H9 (cell line): ENCODE results near the gene VPS13C. TPM values are rescaled to one million over a fixed set of nuclear protein-coding genes. Genes with fewer than 3 reads are reported as not detected.

Source experiments
- DNase-seq: peaks from one replicate; pipeline ENCODE4 v3.0.0-alpha.2; 2017
- H2AFZ ChIP-seq: one replicate; pipeline ENCODE4 v1.6.1; 2013; ENCODE audit warnings: mild to moderate bottlenecking, low read length, control low read depth, moderate library complexity
- H2AK5ac ChIP-seq: 2 replicates; pipeline ENCODE4 v1.6.1; 2013; ENCODE audit warnings: low read length, control low read depth, mixed read lengths; ENCODE audit not compliant: insufficient read length
- H2BK120ac ChIP-seq: one replicate; pipeline ENCODE4 v1.6.1; 2013; ENCODE audit warnings: low read depth, mild to moderate bottlenecking, low read length, control low read depth, inconsistent platforms; ENCODE audit not compliant: poor library complexity, severe bottlenecking
- H2BK12ac ChIP-seq: 2 replicates; pipeline ENCODE4 v1.6.1; 2013; ENCODE audit warnings: low read length, control low read depth, mixed read lengths, low read depth; ENCODE audit not compliant: insufficient read length
- H2BK15ac ChIP-seq: 2 replicates; pipeline ENCODE4 v1.6.1; 2013; ENCODE audit warnings: low read depth, low read length, control low read depth
- H2BK20ac ChIP-seq: one replicate; pipeline ENCODE4 v1.6.1; 2013; ENCODE audit warnings: low read depth, mild to moderate bottlenecking, low read length, control low read depth, inconsistent platforms; ENCODE audit not compliant: poor library complexity, severe bottlenecking
- H2BK5ac ChIP-seq: 2 replicates; pipeline ENCODE4 v1.6.1; 2013; ENCODE audit warnings: low read length, control low read depth, mixed read lengths; ENCODE audit not compliant: insufficient read length
- H3K14ac ChIP-seq: 2 replicates; pipeline ENCODE4 v1.6.1; 2013; ENCODE audit warnings: low read length, control low read depth; ENCODE audit not compliant: insufficient read depth
- H3K18ac ChIP-seq: 2 replicates; pipeline ENCODE4 v1.6.1; 2013; ENCODE audit warnings: low read depth, mild to moderate bottlenecking, mixed read lengths, low read length, control low read depth; ENCODE audit not compliant: insufficient read length
- H3K23ac ChIP-seq: 2 replicates; pipeline ENCODE4 v1.6.1; 2013; ENCODE audit warnings: low read length, control low read depth, mixed read lengths, low read depth; ENCODE audit not compliant: insufficient read length
- H3K23me2 ChIP-seq: 2 replicates; pipeline ENCODE4 v1.6.1; 2013; ENCODE audit warnings: low read depth, mild to moderate bottlenecking, mixed read lengths, low read length, control low read depth; ENCODE audit not compliant: insufficient read length, poor library complexity, severe bottlenecking
- H3K27ac ChIP-seq: 2 replicates; pipeline ENCODE4 v1.5.1; 2013; ENCODE audit warnings: low read length, control low read depth, mixed read lengths, low read depth; ENCODE audit not compliant: insufficient read length
- H3K27me3 ChIP-seq: 2 replicates; pipeline ENCODE4 v1.6.1; 2013; ENCODE audit warnings: low read length, control low read depth, inconsistent platforms; ENCODE audit not compliant: insufficient read depth
- H3K4ac ChIP-seq: 2 replicates; pipeline ENCODE4 v1.6.1; 2013; ENCODE audit warnings: low read depth, mild to moderate bottlenecking, control low read depth, inconsistent platforms, low read length, moderate library complexity
- H3K4me1 ChIP-seq: 2 replicates; pipeline ENCODE4 v1.6.1; 2013; ENCODE audit warnings: low read length, control low read depth, inconsistent platforms; ENCODE audit not compliant: insufficient read depth
- H3K4me2 ChIP-seq: 2 replicates; pipeline ENCODE4 v1.6.1; 2013; ENCODE audit warnings: low read length, control low read depth, mixed read lengths; ENCODE audit not compliant: insufficient read length, insufficient read depth
- H3K56ac ChIP-seq: 2 replicates; pipeline ENCODE4 v1.6.1; 2013; ENCODE audit warnings: low read depth, mild to moderate bottlenecking, mixed read lengths, low read length, control low read depth; ENCODE audit not compliant: insufficient read length
- H3K79me1 ChIP-seq: 2 replicates; pipeline ENCODE4 v1.6.1; 2013; ENCODE audit warnings: low read depth, mild to moderate bottlenecking, moderate library complexity, low read length, control low read depth, inconsistent platforms; ENCODE audit not compliant: insufficient read depth, poor library complexity, severe bottlenecking
- H3K79me2 ChIP-seq: 2 replicates; pipeline ENCODE4 v1.6.1; 2013; ENCODE audit warnings: low read length, control low read depth, inconsistent platforms; ENCODE audit not compliant: insufficient read depth
- H3K9ac ChIP-seq: 2 replicates; pipeline ENCODE4 v1.6.1; 2013; ENCODE audit warnings: low read length, control low read depth, mixed read lengths; ENCODE audit not compliant: insufficient read length; ENCODE audit errors: extremely low read depth
- H3K9me3 ChIP-seq: one replicate; pipeline ENCODE4 v1.6.1; 2013; ENCODE audit warnings: low read depth, low read length, inconsistent platforms; ENCODE audit not compliant: control insufficient read depth
- H3T11ph ChIP-seq: one replicate; pipeline ENCODE4 v1.6.1; 2013; ENCODE audit warnings: mild to moderate bottlenecking, low read length, control low read depth, inconsistent platforms
- H4K20me1 ChIP-seq: one replicate; pipeline ENCODE4 v1.6.1; 2013; ENCODE audit not compliant: control insufficient read depth, insufficient read length, insufficient read depth
- H4K5ac ChIP-seq: 2 replicates; pipeline ENCODE4 v1.6.1; 2013; ENCODE audit warnings: low read depth, mild to moderate bottlenecking, mixed read lengths, low read length, control low read depth; ENCODE audit not compliant: insufficient read length
- H4K8ac ChIP-seq: replicated peaks from 2 replicates; pipeline ENCODE4 v1.6.1; 2013; ENCODE audit warnings: low read length, control low read depth, mixed read lengths, low read depth; ENCODE audit not compliant: insufficient read length
- H4K91ac ChIP-seq: 2 replicates; pipeline ENCODE4 v1.6.1; 2013; ENCODE audit warnings: low read depth, mild to moderate bottlenecking, moderate library complexity, mixed read lengths, low read length, control low read depth; ENCODE audit not compliant: insufficient read length
- H3K27ac Mint-ChIP-seq, 3 experiments: 2 replicates in 2 of 3; 3 replicates in 1 of 3; pipeline ENCODE4 v1.8.0; 2020 to 2021; ENCODE audit warnings: mixed read lengths in 3 of 3, mild to moderate bottlenecking in 1 of 3, moderate library complexity in 1 of 3
- H3K27me3 Mint-ChIP-seq: 2 replicates; pipeline ENCODE4 v1.8.0; 2021; ENCODE audit warnings: low read depth, mild to moderate bottlenecking, moderate library complexity, mixed read lengths
- H3K36me3 Mint-ChIP-seq, 3 experiments: 2 replicates in 2 of 3; 3 replicates in 1 of 3; pipeline ENCODE4 v1.8.0; 2020 to 2021; ENCODE audit warnings: low read depth in 3 of 3, mixed read lengths in 3 of 3; ENCODE audit not compliant: insufficient read depth in 1 of 3
- H3K4me1 Mint-ChIP-seq, 2 experiments: 2 replicates each; pipeline ENCODE4 v1.8.0; 2020; ENCODE audit warnings: mixed read lengths in 2 of 2
- H3K4me3 Mint-ChIP-seq, 2 experiments: 2 replicates in 1 of 2; 3 replicates in 1 of 2; pipeline ENCODE4 v1.8.0; 2020 to 2021; ENCODE audit warnings: mild to moderate bottlenecking in 2 of 2, mixed read lengths in 2 of 2, moderate library complexity in 1 of 2
- H3K9me3 Mint-ChIP-seq, 2 experiments: 2 replicates in 1 of 2; 3 replicates in 1 of 2; pipeline ENCODE4 v1.8.0; 2020; ENCODE audit warnings: mild to moderate bottlenecking in 2 of 2, mixed read lengths in 2 of 2, moderate library complexity in 1 of 2
- CTCF ChIP-seq: fragments of 200-600 bp; sonication (generic); conservative IDR thresholded peaks from 3 replicates; pipeline ENCODE4 v1.8.0; 2021; ENCODE audit warnings: antibody characterized with exemption, mild to moderate bottlenecking
- total RNA-seq: library from RNA; stranded (reverse); gene quantifications from 2 replicates; pipeline ENCODE4 v1.2.1, GENCODE V29; 2021

The VPS13C gene
- total RNA-seq, 1 experiment from 2014 or later, result 14.2 TPM

- no peaks in the 10 kb centered on the region for H3K9me3 ChIP-seq
- no peak overlapping the region for H2BK20ac ChIP-seq
- H3T11ph ChIP-seq, result no peak overlapping the region
- Mint-ChIP-seq H3K36me3 (peaks cover 15 to 25% (median 21%) of the 10 kb centered on the region in 3 experiments), H3K9me3 (peaks cover 6 to 15% of the 10 kb centered on the region in 2 experiments; a peak in 3 of 5 replicates), H3K27me3 (no peaks in the 10 kb centered on the region), H3K27ac (no peak overlapping the region), H3K4me3 (no peak overlapping the region), H3K4me1 (peaks cover 3 to 5% of the 10 kb centered on the region in 2 experiments; a peak in 2 of 4 replicates)
- H4K91ac ChIP-seq, result no peak overlapping the region
- H3K9ac ChIP-seq, result no peak overlapping the region
- H3K27ac ChIP-seq, result no peak overlapping the region
- no peak overlapping the region for H4K8ac ChIP-seq
- H2AFZ ChIP-seq, result no peak overlapping the region
- no peak for DNase-seq
- no peak overlapping the region for H3K14ac ChIP-seq
- H3K4me2 ChIP-seq, result no peak overlapping the region
- H3K23ac ChIP-seq, result no peak overlapping the region
- H3K27me3 ChIP-seq, result no peaks in the 10 kb centered on the region
- no peak for TF ChIP-seq CTCF
- no peak overlapping the region for H2AK5ac ChIP-seq
- H2BK12ac ChIP-seq, result no peak overlapping the region
- H3K79me1 ChIP-seq, result no peaks in the 10 kb centered on the region
- no peaks in the 10 kb centered on the region for H4K20me1 ChIP-seq
- no peaks in the 10 kb centered on the region for H3K79me2 ChIP-seq
- no peak overlapping the region for H2BK5ac ChIP-seq
- H3K4ac ChIP-seq, result no peak overlapping the region
- no peak overlapping the region for H2BK120ac ChIP-seq
- no peak overlapping the region for H3K56ac ChIP-seq
- H2BK15ac ChIP-seq, result no peak overlapping the region
- H3K4me1 ChIP-seq, result no peaks in the 10 kb centered on the region
- H3K18ac ChIP-seq, result no peak overlapping the region
- no peak overlapping the region for H4K5ac ChIP-seq
- no peaks in the 10 kb centered on the region for H3K23me2 ChIP-seq
Observed at GRCh38 chr15:61946778-61947177, 113.5 kb downstream of the VPS13C start.
